BJ (cell line): ENCODE results near the gene MTMR2. TPM values are rescaled to one million over a fixed set of nuclear protein-coding genes. Genes with fewer than 3 reads are reported as not detected.

Experiments used
- CTCF ChIA-PET: fragments of 350-600 bp; formaldehyde crosslinking; extraction: SDS; loops from one replicate; lab custom pipeline; 2021; ENCODE audit warnings: antibody characterized with exemption, inconsistent platforms; lab: Yijun Ruan, JAX
- POLR2A ChIA-PET: fragments of 300-600 bp; sonication (Branson Sonifier 250); formaldehyde crosslinking; extraction: SDS; loops from one replicate; lab custom pipeline; 2021; ENCODE audit warnings: antibody characterized with exemption; lab: Charles Lee
- DNase-seq: peaks from one replicate; pipeline ENCODE4 v3.0.0-alpha.2; 2011; ENCODE audit warnings: low read depth
- H3K27me3 ChIP-seq: 2 replicates; pipeline ENCODE4 v1.6.0; 2011; ENCODE audit warnings: low read length; ENCODE audit not compliant: control insufficient read depth, insufficient read depth
- H3K36me3 ChIP-seq: 2 replicates; pipeline ENCODE4 v1.5.1; 2011; ENCODE audit warnings: low read length; ENCODE audit not compliant: control insufficient read depth, insufficient read depth
- H3K4me3 ChIP-seq: 2 replicates; pipeline ENCODE4 v1.5.1; 2011; ENCODE audit warnings: low read depth, mild to moderate bottlenecking, control low read depth, low read length
- CTCF ChIP-seq: IDR thresholded peaks from 2 replicates; pipeline ENCODE4 v1.5.1; 2011; ENCODE audit warnings: low read depth, mild to moderate bottlenecking, control low read depth, inconsistent platforms, low read length, moderate library complexity; ENCODE audit not compliant: insufficient read depth
- polyA plus RNA-seq: library from polyadenylated mRNA; depleted of rRNA; stranded (reverse); fragments of >200 nt; gene quantifications from 2 replicates; pipeline ENCODE4 v1.2.3, GENCODE V29; 2011

MTMR2 gene
- polyA plus RNA-seq, 1 experiment = 19.3 TPM

- H3K27me3 ChIP-seq = no peaks in the 10 kb centered on the region
- H3K4me3 ChIP-seq = no peak overlapping the region
- no peak for TF ChIP-seq CTCF
- no peak for DNase-seq
- ChIA-PET POLR2A (no interaction called here), CTCF (interaction anchor here (0.8 kb wide), 1 partner anchor 56 kb away, joined by 3 read pairs; no protein-coding TSS in a partner anchor)
- H3K36me3 ChIP-seq = no peaks in the 10 kb centered on the region
Measured at GRCh38 chr11:95911369-95911759, 12.5 kb downstream of the MTMR2 start.

GRCh38 chr11:95910638-95911368, 13.1 kb downstream of the MTMR2 start:
- no peaks in the 10 kb centered on the region for H3K36me3 ChIP-seq
- no peaks in the 10 kb centered on the region for H3K27me3 ChIP-seq
- TF ChIP-seq CTCF = no peak
- ChIA-PET POLR2A (no interaction called here), CTCF (no interaction called here)
- no peak for DNase-seq
- no peak overlapping the region for H3K4me3 ChIP-seq

DNA sequence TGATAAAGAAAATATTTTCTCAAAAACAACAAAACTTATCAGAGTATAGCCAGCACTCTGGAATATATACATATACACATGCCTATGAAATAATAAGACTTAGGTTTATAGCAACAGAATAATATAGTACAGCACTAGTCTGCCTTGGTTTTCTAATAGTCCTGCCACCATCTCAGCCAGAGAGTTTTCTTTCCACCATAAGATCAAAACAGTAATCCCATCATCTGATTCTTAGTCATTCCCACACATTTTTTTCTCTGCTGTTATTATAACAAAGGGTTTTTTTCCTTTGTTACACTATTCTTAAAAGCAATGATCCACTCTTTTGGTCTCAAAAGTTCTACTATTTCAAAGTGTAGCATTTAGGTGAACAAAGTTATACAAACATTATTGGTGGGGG, 15.1 kb downstream of the MTMR2 start:
- no peak overlapping the region for H3K4me3 ChIP-seq
- ChIA-PET POLR2A (no interaction called here), CTCF (no interaction called here)
- DNase-seq = no peak
- no peaks in the 10 kb centered on the region for H3K27me3 ChIP-seq
- TF ChIP-seq CTCF = no peak
- no peaks in the 10 kb centered on the region for H3K36me3 ChIP-seq

DNA sequence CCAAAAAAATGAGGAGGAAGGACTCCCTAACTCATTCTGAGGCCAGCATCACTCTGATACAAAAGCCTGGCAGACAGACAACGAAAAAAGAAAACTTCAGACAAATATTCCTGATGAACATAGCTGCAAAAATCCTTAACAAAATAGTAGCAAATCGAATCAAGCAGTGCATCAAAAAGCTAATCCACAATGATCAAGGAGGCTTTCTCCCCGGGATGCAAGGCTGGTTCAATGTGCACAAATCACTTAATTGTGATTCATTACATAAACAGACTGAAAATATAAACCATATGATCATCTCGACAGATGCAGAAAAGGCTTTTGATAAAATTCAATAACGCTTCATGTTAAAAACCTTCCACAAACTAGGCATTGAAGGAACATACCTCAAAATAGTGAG, 16.4 kb downstream of the MTMR2 start:
- no peak for DNase-seq
- CTCF ChIA-PET = no interaction called here

DNA sequence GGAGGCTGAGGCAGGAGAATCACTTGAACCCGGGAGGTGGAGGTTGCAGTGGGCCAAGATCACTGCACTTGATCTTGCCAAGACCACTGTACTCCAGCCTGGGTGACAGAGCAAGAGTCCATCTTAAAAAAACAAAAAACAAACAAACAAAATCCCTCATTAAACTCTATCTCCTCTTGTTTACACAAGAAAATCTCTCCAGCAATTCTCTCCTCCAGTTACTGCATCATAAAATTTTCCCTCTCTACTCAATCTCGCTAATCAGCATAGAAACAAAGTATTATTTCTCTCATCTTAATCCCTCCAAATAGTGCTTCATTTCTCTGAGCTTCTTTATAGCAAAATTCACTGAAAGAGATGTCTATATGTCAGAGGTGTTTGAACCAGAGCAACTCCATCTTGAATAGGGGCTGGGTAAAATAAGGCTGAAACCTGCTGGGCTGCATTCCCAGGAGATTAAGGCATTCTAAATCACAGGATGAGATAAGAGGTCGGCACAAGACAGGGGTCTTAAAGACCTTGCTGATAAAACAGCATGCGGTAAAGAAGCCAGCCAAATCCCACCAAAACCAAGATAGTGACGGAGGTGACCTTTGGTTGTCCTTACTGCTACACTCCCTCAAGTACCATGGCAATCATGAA, 19.8 kb downstream of the MTMR2 start:
- ChIA-PET POLR2A (no interaction called here), CTCF (no interaction called here)
- TF ChIP-seq CTCF = no peak
- H3K36me3 ChIP-seq = no peaks in the 10 kb centered on the region
- no peak overlapping the region for H3K4me3 ChIP-seq
- DNase-seq = no peak
- H3K27me3 ChIP-seq = no peaks in the 10 kb centered on the region

More for the DNA sequence above, 16.4 kb downstream of the MTMR2 start:
- no peaks in the 10 kb centered on the region for H3K36me3 ChIP-seq
- no peak overlapping the region for H3K4me3 ChIP-seq
- no peak for TF ChIP-seq CTCF
- POLR2A ChIA-PET = no interaction called here
- no peaks in the 10 kb centered on the region for H3K27me3 ChIP-seq
